ENCODE measurements around the gene CNOT10.

GRCh38 chr3:32684800-32685542, at the start of gene CNOT10:
- TF ChIP-seq RAD21 (IDR thresholded peaks at IDR 0.05; ENCODE audit: low read depth) (no peak), YY1 (IDR thresholded peaks at IDR 0.05; ENCODE audit: low read depth) (peak; percentile 76), MAX (IDR thresholded peaks at IDR 0.05) (peak; percentile 79), REST (IDR thresholded peaks at IDR 0.05; ENCODE audit: low read depth) (no peak), EGR1 (IDR thresholded peaks at IDR 0.05) (peak; percentile 60), EP300 (IDR thresholded peaks at IDR 0.05; ENCODE audit: borderline replicate concordance) (peak; percentile 30; the same call in 1 of the 2 replicates)
